ENCODE data around the gene CANT1.
"Not testable (repeated sequence)": the region's sequence is repeated elsewhere in the genome, so short reads cannot be mapped to it uniquely, and the experiment has no call there.

Gene CANT1

GRCh38 chr17:79043191-79043930 is 33.8 kb upstream of the CANT1 start:
- DNase-seq = no peak

GRCh38 chr17:79042421-79043190 is 33.0 kb upstream of the CANT1 start:
- peak; percentile 83 for DNase-seq

GRCh38 chr17:79041723-79042420 is 32.3 kb upstream of the CANT1 start:
- DNase-seq = no peak

- DNase-seq = no peak
These were observed 31.5 kb upstream of the CANT1 start for GRCh38 chr17:79041041-79041570.

GRCh38 chr17:79039886-79040285 is 30.3 kb upstream of the CANT1 start:
- DNase-seq = peak; percentile 70

GRCh38 chr17:79039171-79039570 is 29.6 kb upstream of the CANT1 start:
- no peak for DNase-seq

- DNase-seq = peak; percentile 96
These were observed 29.1 kb upstream of the CANT1 start for GRCh38 chr17:79038545-79039135.

GRCh38 chr17:79036596-79036995 is 27.0 kb upstream of the CANT1 start:
- DNase-seq = peak; percentile 91

GRCh38 chr17:79036181-79036580 is 26.6 kb upstream of the CANT1 start:
- DNase-seq = no peak

- no peak for DNase-seq
These were observed 26.1 kb upstream of the CANT1 start for GRCh38 chr17:79035686-79036085.

GRCh38 chr17:79034931-79035485 is 25.4 kb upstream of the CANT1 start:
- DNase-seq = no peak

- no peak for DNase-seq
These were observed 24.4 kb upstream of the CANT1 start for GRCh38 chr17:79033741-79034501.

- no peak for DNase-seq
These were observed 23.6 kb upstream of the CANT1 start for GRCh38 chr17:79033046-79033616.

GRCh38 chr17:79031996-79032875 is 22.7 kb upstream of the CANT1 start:
- DNase-seq = no peak

- DNase-seq = not testable (repeated sequence)
These were observed 21.1 kb upstream of the CANT1 start for GRCh38 chr17:79030636-79031035.

- DNase-seq = no peak
These were observed 19.9 kb upstream of the CANT1 start for GRCh38 chr17:79029327-79030009.

- no peak for DNase-seq
These were observed 19.1 kb upstream of the CANT1 start for GRCh38 chr17:79028496-79029326.

GRCh38 chr17:79027925-79028491 is 18.4 kb upstream of the CANT1 start:
- DNase-seq = no peak
